ENCODE measurements around the gene MCTP1. TPM values are rescaled to one million over a fixed set of nuclear protein-coding genes. Genes with fewer than 3 reads are reported as not detected.

Gene MCTP1
- total RNA-seq, 4 donors from 2014 or later = 5.7 to 33.5 (median 17.4) TPM

DNA sequence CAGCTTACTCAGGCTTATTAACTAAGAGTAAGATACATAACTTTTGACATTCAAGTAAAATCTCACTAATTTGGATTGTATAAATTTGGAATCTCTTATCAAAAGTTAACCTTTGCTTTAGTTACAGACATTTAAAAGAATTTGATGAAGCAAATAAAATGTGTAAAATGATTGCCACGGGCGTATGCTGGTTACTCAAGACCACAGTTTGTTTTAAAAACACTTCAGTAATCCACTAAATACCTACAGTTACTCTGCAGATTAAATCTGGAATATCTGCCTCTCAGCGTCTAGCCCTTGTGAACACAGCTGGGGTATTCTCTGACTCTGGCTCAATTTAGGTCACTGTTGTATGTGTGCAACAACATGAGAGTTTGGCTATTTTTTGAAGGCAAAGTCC lies 143.8 kb downstream of the MCTP1 start:
- no peak overlapping the region for H3K4me3 ChIP-seq (replicated peaks in 1 of 3)
- TF ChIP-seq CTCF (IDR thresholded peaks at IDR 0.05) = no peak
- no peak for TF ChIP-seq POLR2A (IDR thresholded peaks at IDR 0.05)
- no peaks in the 10 kb centered on the region for H3K4me1 ChIP-seq
- no peaks in the 10 kb centered on the region for H3K9me3 ChIP-seq
- no peak for DNase-seq
- H3K27ac ChIP-seq = no peak overlapping the region
- no peaks in the 10 kb centered on the region for H3K36me3 ChIP-seq
- no peaks in the 10 kb centered on the region for H3K27me3 ChIP-seq
- 29 to 43% methylated on average over 3 of the region's 3 CpGs for WGBS, 2 donors
- intact Hi-C loops (cut with DNase I) = no loop called here

DNA sequence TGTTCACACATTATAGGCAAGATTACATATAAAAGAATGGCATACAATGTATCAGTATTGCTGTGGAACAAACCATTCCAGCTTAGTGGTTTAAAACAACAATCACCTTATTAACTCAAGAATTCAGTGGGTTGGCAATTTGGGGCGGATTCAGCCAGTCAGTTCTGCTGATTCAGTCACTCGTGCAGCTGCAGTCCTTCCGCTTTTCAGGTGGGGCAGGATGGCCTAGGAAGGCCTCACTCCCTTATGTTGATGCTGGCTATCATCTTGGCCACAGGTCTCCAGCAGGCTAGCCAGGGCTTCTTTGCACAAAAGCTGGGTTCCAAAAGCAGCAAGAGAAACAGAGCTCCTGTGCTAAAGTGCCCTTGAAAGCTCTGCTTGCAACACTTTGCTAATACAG lies 150.6 kb downstream of the MCTP1 start:
- Histone ChIP-seq H3K4me3 (replicated peaks in 1 of 3) (no peak overlapping the region), H3K36me3 (no peaks in the 10 kb centered on the region), H3K27ac (no peak overlapping the region), H3K9me3 (no peaks in the 10 kb centered on the region), H3K27me3 (no peaks in the 10 kb centered on the region), H3K4me1 (no peaks in the 10 kb centered on the region)
- DNase-seq = peak; percentile 20 to 56
- TF ChIP-seq POLR2A (IDR thresholded peaks at IDR 0.05) = no peak
- no peak for TF ChIP-seq CTCF (IDR thresholded peaks at IDR 0.05)
- intact Hi-C loops (cut with DNase I) = no loop called here
- WGBS, 2 donors = 31 to 57% methylated on average over 3 of the region's 3 CpGs

GRCh38 chr5:95132096-95132495 lies 152.8 kb downstream of the MCTP1 start:
- no peaks in the 10 kb centered on the region for H3K4me1 ChIP-seq
- H3K4me3 ChIP-seq (replicated peaks in 1 of 3) = no peak overlapping the region
- no peaks in the 10 kb centered on the region for H3K27me3 ChIP-seq
- H3K9me3 ChIP-seq = no peaks in the 10 kb centered on the region
- intact Hi-C loops (cut with DNase I) = no loop called here
- H3K27ac ChIP-seq = no peak overlapping the region
- H3K36me3 ChIP-seq = no peaks in the 10 kb centered on the region
- no peak for TF ChIP-seq CTCF (IDR thresholded peaks at IDR 0.05)
- TF ChIP-seq POLR2A (IDR thresholded peaks at IDR 0.05) = no peak
- DNase-seq = no peak
- WGBS, 2 donors = 79 to 89% methylated on average over 1 of the region's 1 CpG

DNA sequence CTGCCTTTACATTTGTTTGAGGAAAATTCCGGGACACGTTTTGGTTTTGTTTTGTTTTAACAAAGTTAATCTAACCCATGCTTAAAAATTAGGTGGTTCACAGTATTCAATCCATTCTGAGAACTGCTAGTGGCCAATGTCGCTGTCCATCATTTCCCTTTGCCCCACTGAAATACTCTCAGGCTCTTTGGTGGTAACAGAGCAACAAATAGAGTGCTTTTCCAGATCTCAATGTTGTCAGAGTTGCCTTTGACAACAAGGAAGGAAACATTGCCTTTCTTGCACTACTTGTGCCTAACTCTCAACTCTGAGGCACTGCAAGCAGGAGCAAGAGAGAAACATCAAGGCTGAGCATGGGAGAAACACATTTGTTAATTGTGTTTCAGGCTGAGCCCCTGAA lies 154.0 kb downstream of the MCTP1 start:
- TF ChIP-seq POLR2A (IDR thresholded peaks at IDR 0.05) = no peak
- TF ChIP-seq CTCF (IDR thresholded peaks at IDR 0.05) = no peak
- no peak for DNase-seq
- 84 to 88% methylated on average over 3 of the region's 3 CpGs for WGBS, 2 donors
- no peaks in the 10 kb centered on the region for H3K4me1 ChIP-seq
- H3K9me3 ChIP-seq = no peaks in the 10 kb centered on the region
- H3K27ac ChIP-seq = no peak overlapping the region
- intact Hi-C loops (cut with DNase I) = no loop called here
- H3K27me3 ChIP-seq = no peaks in the 10 kb centered on the region
- H3K4me3 ChIP-seq (replicated peaks in 1 of 3) = no peak overlapping the region
- H3K36me3 ChIP-seq = no peaks in the 10 kb centered on the region

DNA sequence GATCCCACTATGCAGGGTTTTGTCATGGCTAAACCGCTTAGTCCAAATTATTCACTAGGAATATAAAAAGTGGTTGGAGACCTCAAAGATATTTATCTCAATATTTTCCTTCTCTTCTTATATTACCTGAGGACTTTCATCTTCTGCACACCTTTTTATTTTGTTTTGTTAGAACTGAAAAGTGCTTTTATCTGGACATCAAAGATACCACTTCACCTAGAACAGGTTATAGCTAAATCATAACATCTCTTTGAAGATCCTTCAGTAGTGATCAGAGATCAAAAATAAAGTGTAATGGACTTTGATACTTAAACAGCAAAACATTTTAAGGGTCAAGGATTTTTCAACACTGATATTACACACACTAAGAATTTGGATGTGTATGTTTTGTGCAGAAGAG lies 160.2 kb downstream of the MCTP1 start:
- no peaks in the 10 kb centered on the region for H3K9me3 ChIP-seq
- intact Hi-C loops (cut with DNase I) = no loop called here
- no peaks in the 10 kb centered on the region for H3K36me3 ChIP-seq
- 96 to 98% methylated on average over 1 of the region's 1 CpG for WGBS, 2 donors
- H3K27me3 ChIP-seq = no peaks in the 10 kb centered on the region
- H3K27ac ChIP-seq = no peak overlapping the region
- no peak for DNase-seq
- H3K4me1 ChIP-seq = no peaks in the 10 kb centered on the region
- H3K4me3 ChIP-seq (replicated peaks in 1 of 3) = no peak overlapping the region
- TF ChIP-seq POLR2A (IDR thresholded peaks at IDR 0.05) (no peak), CTCF (IDR thresholded peaks at IDR 0.05) (no peak)
